K562 (cell line): ENCODE data around the gene AKAP13. TPM values are rescaled to one million over a fixed set of nuclear protein-coding genes. Genes with fewer than 3 reads are reported as not detected.

ENCODE experiments used
- AFF1 ChIP-seq, 2 experiments: fragments of 450-650 bp; IDR thresholded peaks; 2 replicates each; pipeline ENCODE4 v1.6.1; 2018; ENCODE audit warnings: mild to moderate bottlenecking in 2 of 2, low read depth in 1 of 2; ENCODE audit not compliant: partially characterized antibody in 2 of 2
- C11orf30 ChIP-seq: fragments of 450-650 bp; IDR thresholded peaks from 2 replicates; pipeline ENCODE4 v1.6.1; 2016; ENCODE audit warnings: low read depth, mild to moderate bottlenecking
- GATAD2B ChIP-seq: fragments of 450-650 bp; IDR thresholded peaks from 2 replicates; pipeline ENCODE4 v1.6.1; 2017; ENCODE audit warnings: mild to moderate bottlenecking, borderline replicate concordance
- MAZ ChIP-seq, 2 experiments: fragments of 450-650 bp in 1 of 2; sonication (generic) in 1 of 2; formaldehyde crosslinking; IDR thresholded peaks in 1 of 2; conservative IDR thresholded peaks in 1 of 2; 2 replicates each; pipeline versions ENCODE4 v1.4.0 to v1.5.0; 2020; ENCODE audit warnings: mild to moderate bottlenecking in 1 of 2, missing genetic modification reagents in 1 of 2
- PHF21A ChIP-seq: fragments of 450-650 bp; IDR thresholded peaks from 2 replicates; pipeline ENCODE4 v1.6.1; 2017; ENCODE audit warnings: low read depth, borderline replicate concordance
- ZKSCAN1 ChIP-seq: fragments of 150-350 bp; IDR thresholded peaks from 2 replicates; pipeline ENCODE4 v1.6.1; 2016; ENCODE audit warnings: low read depth, low read length
- ZNF217 ChIP-seq: sonication (generic); formaldehyde crosslinking; IDR thresholded peaks from 2 replicates; pipeline ENCODE4 v1.8.0; 2022; ENCODE audit warnings: mild to moderate bottlenecking, missing genetic modification reagents
- polyA plus RNA-seq, 8 experiments: library from polyadenylated mRNA; depleted of rRNA in 4 of 8; stranded (reverse) in 5 of 8; unstranded in 3 of 8; fragments of >200 nt; fragmentation: Nextera tagmentation in 2 of 8; fragmentation: Illumina TruSeq in 1 of 8; extraction: Ambion mirVana in 2 of 8; extraction: Trizol in 1 of 8; gene quantifications; 2 replicates each; pipeline versions ENCODE4 v1.2.1 to v1.2.3, GENCODE V29; 2011 to 2014; ENCODE audit warnings: inconsistent platforms in 1 of 8, missing spikeins in 1 of 8
- total RNA-seq, 7 experiments: library from RNA; depleted of rRNA in 6 of 7; stranded (reverse); fragments of >200 nt in 6 of 7; fragmentation: Illumina TruSeq in 2 of 7; extraction: Trizol in 2 of 7; gene quantifications; 2 replicates each; pipeline versions ENCODE4 v1.2.1 to v1.2.3, GENCODE V29; 2011 to 2021; ENCODE audit warnings: low replicate concordance in 1 of 7

AKAP13 gene
- total and polyA plus RNA-seq, 9 of the 15 experiments (the other 6 are each of a cell fraction or from before 2014, with no cell fraction given), result 0.03 to 1.7 (median 0.42) TPM

- TF ChIP-seq MAZ (CRISPR knock-in tag; conservative IDR thresholded peaks at IDR 0.05 in 1 of 2, IDR thresholded peaks at IDR 0.05 in 1 of 2), result no peak
- TF ChIP-seq PHF21A, result no peak
- no peak for TF ChIP-seq AFF1 (IDR thresholded peaks at IDR 0.05; ENCODE audit: low read depth in 1 of 2, partially characterized antibody in 2 of 2)
- no peak for TF ChIP-seq ZKSCAN1
- TF ChIP-seq ZNF217 (CRISPR knock-in tag), result no peak
- no peak for TF ChIP-seq C11orf30
- TF ChIP-seq GATAD2B, result no peak
Measured at GRCh38 chr15:85488997-85489396, 108.6 kb downstream of the AKAP13 start (continued).
